ENCODE measurements around the gene GALNT7. TPM values are rescaled to one million over a fixed set of nuclear protein-coding genes. Genes with fewer than 3 reads are reported as not detected.
A peak's percentile ranks its signal among the peaks of the same experiment; 100 is the strongest.

Gene GALNT7
- total and polyA plus RNA-seq, 2 of the 13 experiments (the other 11 are each of a cell fraction or from before 2014, with no cell fraction given) = 0.08 to 0.13 TPM

GRCh38 chr4:173371292-173372192, 202.9 kb downstream of the GALNT7 start (continued):
- TF ChIP-seq ZNF513 (CRISPR knock-in tag; conservative IDR thresholded peaks at IDR 0.05) (no peak), BRF2 (CRISPR knock-in tag; IDR thresholded peaks at IDR 0.05) (no peak), ZNF768 (CRISPR knock-in tag; IDR thresholded peaks at IDR 0.05) (peak; percentile 25; the same call in 1 of the 2 replicates), SOX6 (IDR thresholded peaks at IDR 0.05) (no peak), SOX6 (CRISPR knock-in tag; IDR thresholded peaks at IDR 0.05) (peak; percentile 31; the same call in 1 of the 2 replicates), MATR3 (CRISPR knock-in tag; IDR thresholded peaks at IDR 0.05) (no peak), ZNF709 (CRISPR knock-in tag; IDR thresholded peaks at IDR 0.05) (no peak), ZNF800 (CRISPR knock-in tag; IDR thresholded peaks at IDR 0.05) (peak; percentile 43; the same call in 1 of the 2 replicates), IRF2 (CRISPR knock-in tag; IDR thresholded peaks at IDR 0.05) (0 out of 2 replicates have a peak, but pooled peaks have one; percentile 31), CC2D1A (CRISPR knock-in tag; IDR thresholded peaks at IDR 0.05) (no peak), ZNF704 (CRISPR knock-in tag; IDR thresholded peaks at IDR 0.05; ENCODE audit: borderline replicate concordance) (no peak), STAT6 (CRISPR knock-in tag; IDR thresholded peaks at IDR 0.05; ENCODE audit: borderline replicate concordance) (0 out of 2 replicates have a peak, but pooled peaks have one; percentile 30), KDM4B (CRISPR knock-in tag; IDR thresholded peaks at IDR 0.05) (0 out of 2 replicates have a peak, but pooled peaks have one; percentile 19), ZNF558 (CRISPR knock-in tag; IDR thresholded peaks at IDR 0.05; ENCODE audit: borderline replicate concordance) (0 out of 2 replicates have a peak, but pooled peaks have one; percentile 18), ZNF839 (CRISPR knock-in tag; IDR thresholded peaks at IDR 0.05; ENCODE audit: borderline replicate concordance) (no peak), CHCHD3 (CRISPR knock-in tag; IDR thresholded peaks at IDR 0.05) (no peak), EED (CRISPR knock-in tag; IDR thresholded peaks at IDR 0.05) (no peak), SMAD3 (CRISPR knock-in tag; IDR thresholded peaks at IDR 0.05) (no peak), RBM39 (IDR thresholded peaks at IDR 0.05; ENCODE audit: low read depth, low read length, poor library complexity, severe bottlenecking) (peak; percentile 3), PTBP1 (IDR thresholded peaks at IDR 0.05; ENCODE audit: low read depth, low read length, poor library complexity, severe bottlenecking) (no peak)

All from HepG2 (cell line).